GM20000 (cell line): Measurements from ENCODE around the gene GRIP1.

ENCODE experiments used
- DNase-seq: peaks from one replicate; pipeline ENCODE4 v3.0.0; 2012; ENCODE audit warnings: low spot score
- TF ChIP-seq, protein P1 (sequence below): IDR thresholded peaks from 2 replicates; pipeline ENCODE4 v1.5.1; 2012; ENCODE audit warnings: mild to moderate bottlenecking, control low read depth; ENCODE audit errors: extremely low read depth, missing control alignments

The GRIP1 gene

DNA sequence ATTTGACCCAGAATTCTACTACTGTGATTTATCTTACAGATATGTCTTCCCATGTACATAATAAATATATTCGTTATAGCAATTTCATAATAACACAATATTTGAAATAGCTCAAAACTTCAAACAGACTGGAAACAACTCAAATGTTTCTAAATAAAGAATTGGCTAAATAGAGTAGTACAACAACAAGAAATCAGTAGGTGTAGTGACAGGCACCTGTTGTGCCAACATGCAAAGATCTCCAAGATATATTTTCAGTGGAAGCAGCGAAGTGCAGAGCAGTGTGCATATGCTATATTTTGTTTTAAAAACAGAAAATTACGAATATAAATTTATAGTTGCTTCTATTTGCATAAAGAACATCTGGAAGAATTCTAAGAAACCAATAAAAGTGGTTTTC lies 60.9 kb downstream of the GRIP1 start:
- TF ChIP-seq, protein P1, sequence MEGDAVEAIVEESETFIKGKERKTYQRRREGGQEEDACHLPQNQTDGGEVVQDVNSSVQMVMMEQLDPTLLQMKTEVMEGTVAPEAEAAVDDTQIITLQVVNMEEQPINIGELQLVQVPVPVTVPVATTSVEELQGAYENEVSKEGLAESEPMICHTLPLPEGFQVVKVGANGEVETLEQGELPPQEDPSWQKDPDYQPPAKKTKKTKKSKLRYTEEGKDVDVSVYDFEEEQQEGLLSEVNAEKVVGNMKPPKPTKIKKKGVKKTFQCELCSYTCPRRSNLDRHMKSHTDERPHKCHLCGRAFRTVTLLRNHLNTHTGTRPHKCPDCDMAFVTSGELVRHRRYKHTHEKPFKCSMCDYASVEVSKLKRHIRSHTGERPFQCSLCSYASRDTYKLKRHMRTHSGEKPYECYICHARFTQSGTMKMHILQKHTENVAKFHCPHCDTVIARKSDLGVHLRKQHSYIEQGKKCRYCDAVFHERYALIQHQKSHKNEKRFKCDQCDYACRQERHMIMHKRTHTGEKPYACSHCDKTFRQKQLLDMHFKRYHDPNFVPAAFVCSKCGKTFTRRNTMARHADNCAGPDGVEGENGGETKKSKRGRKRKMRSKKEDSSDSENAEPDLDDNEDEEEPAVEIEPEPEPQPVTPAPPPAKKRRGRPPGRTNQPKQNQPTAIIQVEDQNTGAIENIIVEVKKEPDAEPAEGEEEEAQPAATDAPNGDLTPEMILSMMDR = no peak
- no peak for DNase-seq

DNA sequence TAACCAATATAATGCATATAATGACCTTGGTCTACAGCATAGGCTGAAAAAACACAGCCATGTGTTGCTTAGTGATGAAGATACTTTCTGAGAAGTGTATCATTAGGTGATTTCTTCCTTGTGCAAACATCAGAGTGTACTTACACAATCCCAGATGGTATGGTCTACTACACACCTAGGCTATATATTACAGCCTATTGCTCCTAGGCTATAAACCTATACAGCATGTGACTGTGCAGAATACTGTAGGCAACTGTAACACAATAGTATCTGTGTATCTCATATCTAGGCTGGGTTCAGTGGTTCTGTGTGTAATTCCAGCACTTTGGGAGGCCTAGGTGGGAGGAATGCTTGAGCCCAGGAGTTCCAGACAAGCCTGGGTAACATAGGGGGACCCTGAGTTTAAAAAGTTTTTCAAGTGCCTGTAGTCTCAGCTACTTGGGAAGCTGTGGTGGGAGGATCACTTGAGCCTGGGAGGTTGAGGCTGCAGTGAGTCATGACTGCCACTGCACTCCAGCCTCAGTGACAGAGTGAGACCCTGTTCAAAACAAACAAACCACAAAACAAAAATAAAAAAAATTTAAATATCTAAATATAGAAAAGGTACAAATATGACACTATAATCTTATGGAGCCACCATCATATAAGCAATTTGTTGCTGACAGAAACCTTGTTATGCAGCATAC lies 66.6 kb downstream of the GRIP1 start:
- DNase-seq = no peak
- TF ChIP-seq, protein P1 = no peak

DNA sequence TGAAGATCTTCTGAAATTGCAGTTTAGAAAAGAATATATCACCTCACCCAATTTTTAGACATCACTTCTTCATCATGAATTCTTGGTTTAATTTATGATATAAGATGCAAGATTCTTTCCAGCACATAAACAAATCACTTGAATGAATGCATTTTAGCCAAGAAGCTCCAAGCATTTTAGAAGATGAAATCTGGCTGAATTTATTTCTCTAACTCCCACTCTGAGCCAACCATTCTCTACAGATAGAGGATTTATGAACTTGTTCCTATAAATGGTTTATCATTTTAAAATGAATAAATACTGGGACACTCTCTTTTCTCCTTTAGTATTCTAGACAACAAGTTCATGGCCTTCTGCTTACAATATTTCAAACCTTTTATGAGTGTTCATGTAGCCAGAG lies 71.7 kb downstream of the GRIP1 start:
- TF ChIP-seq, protein P1 = no peak
- no peak for DNase-seq

DNA sequence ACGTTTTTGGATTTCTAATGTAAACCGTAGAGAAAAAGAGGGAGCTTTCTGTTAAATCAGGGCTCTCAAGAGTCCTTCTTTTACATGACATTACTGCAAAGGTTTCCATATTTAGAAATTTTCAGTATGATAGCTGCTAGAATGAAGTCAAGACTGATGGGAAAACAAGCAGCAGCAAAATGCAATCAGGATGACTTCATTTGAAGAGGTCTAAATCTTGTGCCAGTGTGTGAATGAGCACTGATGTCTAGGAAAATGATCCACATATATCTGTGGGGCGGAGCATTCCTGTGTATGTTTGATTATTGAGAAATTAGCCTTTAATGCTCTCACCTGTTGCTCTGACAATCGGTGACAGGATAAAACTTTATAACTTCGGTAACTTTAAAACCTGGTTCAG lies 73.6 kb downstream of the GRIP1 start:
- DNase-seq = no peak
- TF ChIP-seq, protein P1 = no peak

DNA sequence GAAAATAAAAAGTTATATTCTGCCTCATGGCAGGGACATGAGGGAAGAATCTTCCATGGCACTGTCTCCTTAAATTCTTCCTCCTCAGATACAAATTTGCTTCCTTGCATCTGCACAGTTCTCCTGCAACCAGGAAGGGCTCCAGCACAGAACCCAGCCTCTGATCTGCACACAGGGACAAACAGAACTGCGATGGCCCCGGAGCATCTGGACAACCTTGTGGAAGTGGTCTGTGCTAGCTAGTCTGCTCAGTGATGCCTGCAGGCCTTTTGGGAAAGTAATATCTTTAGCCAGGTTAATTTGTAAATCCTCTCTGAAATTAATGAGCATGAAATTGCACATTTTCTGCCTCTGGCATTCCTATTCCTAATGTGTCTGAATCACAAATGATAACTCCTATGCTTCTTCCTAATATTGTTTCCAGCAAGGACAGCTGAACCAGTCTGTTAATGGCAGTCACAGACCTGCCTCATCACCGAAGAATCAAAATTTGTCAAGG lies 74.8 kb downstream of the GRIP1 start:
- DNase-seq = no peak
- TF ChIP-seq, protein P1 = no peak

DNA sequence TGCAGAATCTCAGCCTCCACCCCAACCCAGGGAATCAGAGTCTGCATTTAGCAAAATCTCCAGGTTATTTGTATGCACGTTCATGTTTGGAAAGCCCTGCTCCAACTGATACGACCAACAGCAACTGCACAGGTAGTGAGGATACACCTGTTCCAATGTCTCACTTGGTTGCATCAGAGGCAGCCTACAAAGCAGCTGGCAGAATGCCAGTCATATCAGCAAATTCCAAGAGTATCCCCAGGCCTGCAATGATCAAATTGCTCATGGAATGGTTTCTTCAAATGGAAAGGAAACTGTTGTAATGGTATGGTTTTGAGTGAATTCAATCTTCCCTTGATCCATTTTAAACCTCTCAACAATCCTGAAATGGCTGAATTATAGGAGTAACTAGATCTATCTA lies 75.4 kb downstream of the GRIP1 start:
- DNase-seq = no peak
- TF ChIP-seq, protein P1 = no peak

DNA sequence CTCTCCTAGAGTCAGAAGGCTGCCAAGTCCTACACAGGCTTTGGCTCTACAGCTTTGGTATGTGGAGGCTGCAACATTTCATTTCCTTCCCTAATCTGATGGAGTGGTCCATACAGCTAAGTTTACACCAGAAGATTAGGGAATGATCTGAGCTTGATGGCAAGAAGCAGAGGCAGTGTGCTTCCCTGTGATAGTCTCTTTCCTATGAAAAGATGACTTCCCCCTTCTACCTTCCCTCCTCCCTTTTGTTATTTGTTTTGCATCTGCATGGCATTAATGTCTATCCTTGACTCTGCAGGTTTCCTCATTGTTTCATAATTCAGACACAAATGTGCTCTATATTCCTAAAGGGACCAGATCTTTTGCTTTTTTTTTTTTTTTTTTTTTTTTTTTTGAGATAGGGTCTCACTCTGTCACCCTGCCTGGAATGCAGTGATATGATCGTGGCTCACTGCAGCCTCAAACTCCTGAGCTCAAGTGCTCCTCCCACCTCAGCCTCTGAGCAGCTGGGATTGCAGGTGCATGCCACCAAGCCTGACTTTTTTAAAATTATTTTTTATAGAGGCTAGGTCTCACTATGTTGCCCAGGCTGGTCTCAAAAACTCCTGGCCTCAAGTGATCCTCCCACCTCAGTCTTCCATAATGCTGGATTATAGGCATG lies 76.3 kb downstream of the GRIP1 start:
- DNase-seq = no peak
- TF ChIP-seq, protein P1 = no peak
